GM12864 (cell line): ENCODE data around the gene SLC9C1.

Experiments used
- DNase-seq: peaks from one replicate; pipeline ENCODE4 v3.0.0-alpha.2; 2011; ENCODE audit warnings: low read depth
- H3K4me3 ChIP-seq: 2 replicates; pipeline ENCODE4 v1.5.1; 2011; ENCODE audit warnings: mild to moderate bottlenecking, low read depth, low read length, control low read depth
- CTCF ChIP-seq: IDR thresholded peaks from 2 replicates; pipeline ENCODE4 v1.5.1; 2011; ENCODE audit warnings: low read depth, mild to moderate bottlenecking, moderate library complexity, low read length, control low read depth, inconsistent platforms; ENCODE audit errors: missing control alignments

SLC9C1 gene

GRCh38 chr3:112097378-112097777 is 196.6 kb downstream of the SLC9C1 start:
- TF ChIP-seq CTCF: no peak
- H3K4me3 ChIP-seq: no peak overlapping the region
- DNase-seq: no peak

GRCh38 chr3:112096176-112096575 is 197.8 kb downstream of the SLC9C1 start:
- H3K4me3 ChIP-seq: no peak overlapping the region
- no peak for TF ChIP-seq CTCF
- no peak for DNase-seq

- H3K4me3 ChIP-seq: no peak overlapping the region
- no peak for TF ChIP-seq CTCF
- no peak for DNase-seq
Observed at GRCh38 chr3:112095731-112096130, 198.3 kb downstream of the SLC9C1 start.

- no peak overlapping the region for H3K4me3 ChIP-seq
- TF ChIP-seq CTCF: no peak
- no peak for DNase-seq
Observed at GRCh38 chr3:112093180-112093522, 200.9 kb downstream of the SLC9C1 start.

GRCh38 chr3:112092496-112093179 is 201.4 kb downstream of the SLC9C1 start:
- TF ChIP-seq CTCF: no peak
- DNase-seq: no peak
- H3K4me3 ChIP-seq: no peak overlapping the region

GRCh38 chr3:112090887-112091586 is 203.0 kb downstream of the SLC9C1 start:
- TF ChIP-seq CTCF: no peak
- no peak for DNase-seq
- H3K4me3 ChIP-seq: no peak overlapping the region
